ENCODE results near the gene PCGF5. TPM values are rescaled to one million over a fixed set of nuclear protein-coding genes. Genes with fewer than 3 reads are reported as not detected.
"Not testable (repeated sequence)": the region's sequence is repeated elsewhere in the genome, so short reads cannot be mapped to it uniquely, and the experiment has no call there.

The PCGF5 gene
- total RNA-seq, 2 donors from 2014 or later: 42.8 to 62.0 TPM

DNA sequence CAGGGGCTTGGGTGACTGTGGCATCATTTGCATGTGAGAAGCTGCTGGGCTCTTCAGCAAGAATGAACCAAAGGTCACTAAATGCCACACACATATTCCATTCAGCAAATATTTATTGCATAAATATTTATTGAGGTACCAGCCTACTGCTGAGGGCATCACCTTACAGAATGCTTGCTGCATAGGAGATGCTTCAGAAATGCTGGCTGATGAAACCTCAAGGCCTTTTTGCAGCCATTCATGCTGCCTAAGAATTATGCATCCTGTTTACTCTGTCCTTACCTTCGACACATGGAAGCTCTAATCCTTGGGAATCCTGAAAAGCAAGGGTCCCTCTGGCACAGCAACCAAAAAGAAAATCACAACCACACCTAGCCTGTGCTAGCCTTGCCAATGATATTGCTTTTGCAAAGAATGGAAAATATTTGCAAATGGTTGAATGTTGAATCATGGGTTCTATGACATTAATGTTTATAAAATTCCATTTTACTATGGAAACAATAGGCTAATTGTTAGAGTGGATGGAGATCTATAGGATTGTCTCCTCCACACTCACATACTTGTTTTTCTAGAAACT, 79.6 kb downstream of the PCGF5 start:
- Histone ChIP-seq H3K4me1 (peaks cover 0 to 11% of the 10 kb centered on the region in 2 donors), H3K9me3 (no peaks in the 10 kb centered on the region), H3K36me3 (no peaks in the 10 kb centered on the region), H3K4me3 (no peak overlapping the region), H3K27me3 (no peaks in the 10 kb centered on the region), H3K27ac (no peak overlapping the region)
- TF ChIP-seq, protein P1, sequence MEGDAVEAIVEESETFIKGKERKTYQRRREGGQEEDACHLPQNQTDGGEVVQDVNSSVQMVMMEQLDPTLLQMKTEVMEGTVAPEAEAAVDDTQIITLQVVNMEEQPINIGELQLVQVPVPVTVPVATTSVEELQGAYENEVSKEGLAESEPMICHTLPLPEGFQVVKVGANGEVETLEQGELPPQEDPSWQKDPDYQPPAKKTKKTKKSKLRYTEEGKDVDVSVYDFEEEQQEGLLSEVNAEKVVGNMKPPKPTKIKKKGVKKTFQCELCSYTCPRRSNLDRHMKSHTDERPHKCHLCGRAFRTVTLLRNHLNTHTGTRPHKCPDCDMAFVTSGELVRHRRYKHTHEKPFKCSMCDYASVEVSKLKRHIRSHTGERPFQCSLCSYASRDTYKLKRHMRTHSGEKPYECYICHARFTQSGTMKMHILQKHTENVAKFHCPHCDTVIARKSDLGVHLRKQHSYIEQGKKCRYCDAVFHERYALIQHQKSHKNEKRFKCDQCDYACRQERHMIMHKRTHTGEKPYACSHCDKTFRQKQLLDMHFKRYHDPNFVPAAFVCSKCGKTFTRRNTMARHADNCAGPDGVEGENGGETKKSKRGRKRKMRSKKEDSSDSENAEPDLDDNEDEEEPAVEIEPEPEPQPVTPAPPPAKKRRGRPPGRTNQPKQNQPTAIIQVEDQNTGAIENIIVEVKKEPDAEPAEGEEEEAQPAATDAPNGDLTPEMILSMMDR (IDR thresholded peaks at IDR 0.05): no peak
- DNase-seq (ENCODE audit: low spot score): no peak

DNA sequence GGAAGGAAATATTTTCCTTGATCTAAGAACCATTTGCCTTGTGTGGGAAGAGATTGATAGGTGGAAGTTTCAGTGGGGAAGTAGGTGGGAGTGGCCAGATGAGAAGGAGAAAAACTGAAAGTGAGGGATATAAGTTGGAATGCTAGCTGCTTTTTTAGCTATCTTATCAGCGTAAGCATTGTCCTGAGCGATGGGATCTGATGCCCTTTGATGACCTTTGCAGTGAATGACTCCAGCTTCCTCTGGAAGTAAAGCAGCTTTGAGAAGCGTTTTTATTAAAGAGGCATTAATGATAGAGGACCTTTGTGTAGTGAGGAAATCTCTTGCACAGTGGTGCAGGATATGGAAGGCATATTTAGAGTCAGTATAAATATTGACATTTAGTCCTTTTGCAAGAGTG, 82.5 kb downstream of the PCGF5 start:
- H3K4me3 ChIP-seq; DNase-seq (ENCODE audit: low spot score); H3K27me3 ChIP-seq; H3K9me3 ChIP-seq; H3K27ac ChIP-seq; H3K36me3 ChIP-seq: not testable (repeated sequence)
- H3K4me1 ChIP-seq: peaks cover 0 to 10% of the 10 kb centered on the region in 2 donors

GRCh38 chr10:91305979-91306378, 85.5 kb downstream of the PCGF5 start:
- H3K36me3 ChIP-seq; H3K4me3 ChIP-seq; H3K9me3 ChIP-seq; H3K27ac ChIP-seq; DNase-seq (ENCODE audit: low spot score); H3K27me3 ChIP-seq; H3K4me1 ChIP-seq: not testable (repeated sequence)

GRCh38 chr10:91307489-91307888, 87.0 kb downstream of the PCGF5 start:
- no peak for DNase-seq (ENCODE audit: low spot score)
- Histone ChIP-seq H3K9me3 (no peaks in the 10 kb centered on the region), H3K36me3 (no peaks in the 10 kb centered on the region), H3K27ac (no peak overlapping the region), H3K27me3 (no peaks in the 10 kb centered on the region), H3K4me3 (no peak overlapping the region), H3K4me1 (no peaks in the 10 kb centered on the region)
- TF ChIP-seq, protein P1 (IDR thresholded peaks at IDR 0.05): no peak

GRCh38 chr10:91309711-91310110, 89.2 kb downstream of the PCGF5 start:
- DNase-seq (ENCODE audit: low spot score): no peak
- TF ChIP-seq, protein P1 (IDR thresholded peaks at IDR 0.05): no peak
- Histone ChIP-seq H3K36me3 (no peaks in the 10 kb centered on the region), H3K27ac (no peak overlapping the region), H3K4me1 (no peaks in the 10 kb centered on the region), H3K27me3 (no peaks in the 10 kb centered on the region), H3K4me3 (no peak overlapping the region), H3K9me3 (no peaks in the 10 kb centered on the region)

DNA sequence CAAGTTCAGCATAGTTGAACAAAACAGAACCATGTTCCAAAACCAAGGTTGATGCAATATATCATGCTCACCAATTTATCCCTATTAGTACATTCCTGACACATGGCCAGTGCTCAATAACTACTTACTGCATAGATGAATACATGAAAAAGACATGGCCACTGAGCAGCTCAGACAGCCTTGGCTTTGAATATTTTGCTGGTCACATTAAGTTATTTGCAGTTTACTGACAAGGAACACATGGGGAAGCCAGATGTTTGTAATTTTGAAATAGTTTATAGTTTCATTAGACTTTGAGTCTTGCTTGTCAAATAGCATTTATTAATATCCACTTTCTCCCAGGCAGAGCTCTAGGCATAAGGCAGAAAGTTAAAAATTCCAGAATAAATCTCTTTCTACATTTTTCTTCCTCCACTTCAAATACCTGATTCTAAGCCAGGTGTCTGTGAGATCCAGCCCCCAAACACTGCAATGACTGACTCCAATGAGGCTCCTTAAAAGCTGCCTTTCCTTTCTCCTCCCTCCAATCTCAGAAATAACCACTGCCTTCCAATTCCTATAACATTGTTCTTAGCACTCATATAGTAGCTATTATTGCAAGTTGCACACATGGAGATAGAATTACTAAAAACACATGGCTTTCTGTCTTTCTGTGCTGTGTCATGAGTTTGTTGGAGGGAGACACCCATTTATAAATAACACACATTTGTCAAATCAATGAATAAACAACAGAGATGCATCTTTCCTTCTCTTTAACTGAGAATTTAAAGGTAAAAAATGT, 91.3 kb downstream of the PCGF5 start:
- TF ChIP-seq, protein P1 (IDR thresholded peaks at IDR 0.05): no peak
- no peaks in the 10 kb centered on the region for H3K36me3 ChIP-seq
- H3K27ac ChIP-seq: no peak overlapping the region
- no peak for DNase-seq (ENCODE audit: low spot score)
- H3K9me3 ChIP-seq: no peaks in the 10 kb centered on the region
- H3K4me1 ChIP-seq: no peaks in the 10 kb centered on the region
- H3K4me3 ChIP-seq: no peak overlapping the region
- H3K27me3 ChIP-seq: no peaks in the 10 kb centered on the region

DNA sequence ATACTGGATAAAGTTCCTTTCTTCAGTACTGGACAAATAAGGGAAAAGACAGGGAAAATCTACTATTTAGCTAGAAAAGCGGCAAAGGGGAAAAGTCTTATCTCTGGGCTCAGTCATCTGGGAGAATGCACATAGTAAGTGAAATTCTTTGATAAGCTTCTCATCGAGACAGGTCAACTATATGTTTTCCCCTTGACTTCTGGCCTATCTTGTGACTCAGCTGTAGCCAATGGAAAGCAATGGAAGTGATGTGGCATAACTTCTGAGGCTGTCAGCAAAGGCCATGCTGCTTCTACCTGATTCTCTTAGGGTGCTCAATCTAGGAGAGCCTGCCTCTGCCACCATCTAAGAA, 91.9 kb downstream of the PCGF5 start:
- Histone ChIP-seq H3K27me3 (no peaks in the 10 kb centered on the region), H3K27ac (no peak overlapping the region), H3K9me3 (no peaks in the 10 kb centered on the region), H3K4me3 (no peak overlapping the region), H3K36me3 (no peaks in the 10 kb centered on the region), H3K4me1 (no peaks in the 10 kb centered on the region)
- TF ChIP-seq, protein P1 (IDR thresholded peaks at IDR 0.05): no peak
- no peak for DNase-seq (ENCODE audit: low spot score)

Data from right atrium auricular region (tissue), 2 donors.